Prostate gland (tissue), 2 donors: ENCODE measurements around the gene SAT1. TPM values are rescaled to one million over a fixed set of nuclear protein-coding genes. Genes with fewer than 3 reads are reported as not detected.

ENCODE experiments used
- DNase-seq: peaks from one replicate; pipeline ENCODE4 v3.0.0-alpha.2; 2019; ENCODE audit warnings: low spot score
- H3K27ac ChIP-seq, 2 donors: fragments of 200-600 bp; sonication (generic); 2 replicates each; pipeline ENCODE4 v1.5.1; 2017 to 2019
- H3K27me3 ChIP-seq: fragments of 200-600 bp; sonication (generic); replicated peaks from 2 replicates; pipeline ENCODE4 v1.5.1; 2019; ENCODE audit not compliant: insufficient read depth
- H3K36me3 ChIP-seq, 2 donors: fragments of 200-600 bp; sonication (generic); 1 replicate in 1 of 2; 2 replicates in 1 of 2; pipeline versions ENCODE4 v1.5.1 to v1.8.1; 2017 to 2019
- H3K4me1 ChIP-seq: fragments of 200-600 bp; sonication (generic); replicated peaks from 2 replicates; pipeline ENCODE4 v1.5.1; 2019
- H3K4me3 ChIP-seq, 2 donors: fragments of 200-600 bp; sonication (generic); 2 replicates each; pipeline ENCODE4 v1.5.1; 2017 to 2019
- H3K9me3 ChIP-seq: fragments of 200-600 bp; sonication (generic); 2 replicates; pipeline ENCODE4 v1.5.1; 2017
- CTCF ChIP-seq, 4 experiments: fragments of 200-600 bp in 2 of 4; fragments of 450-650 bp in 2 of 4; sonication (generic) in 2 of 4; IDR thresholded peaks; 1 replicate in 3 of 4; 2 replicates in 1 of 4; pipeline ENCODE4 v1.5.1; 2016 to 2019; ENCODE audit warnings: antibody characterized with exemption in 4 of 4, mild to moderate bottlenecking in 2 of 4, moderate library complexity in 2 of 4
- POLR2A ChIP-seq: fragments of 450-650 bp; IDR thresholded peaks from one replicate; pipeline ENCODE4 v1.6.1; 2016; ENCODE audit warnings: antibody characterized with exemption, mild to moderate bottlenecking
- POLR2AphosphoS5 ChIP-seq: sonication (generic); formaldehyde crosslinking; IDR thresholded peaks from one replicate; pipeline ENCODE4 v1.6.1; 2017; ENCODE audit warnings: antibody characterized with exemption
- WGBS: methylation state at CpG from one replicate; pipeline ENCODE4 v1.1.5; 2018; 5-methylcytosine and 5-hydroxymethylcytosine counted together
- intact Hi-C: fragments of 100-400 bp; cut with DNase I; formaldehyde crosslinking; loops from one replicate; pipeline ENCODE4 v1.14.2; 2022
- total RNA-seq, 2 donors: library from RNA; depleted of rRNA; stranded (reverse); fragments of >200 nt; gene quantifications; one replicate each; pipeline ENCODE4 v1.1.0, GENCODE V29; 2016

SAT1 gene
- total RNA-seq, 2 donors from 2014 or later = 461 to 567 TPM

- intact Hi-C loops = no loop called here
Measured at GRCh38 chrX:23779025-23779424, 3.9 kb upstream of the SAT1 start.

GRCh38 chrX:23782455-23782854 is 518 bp upstream of the SAT1 start:
- Histone ChIP-seq H3K27me3 (no peaks in the 10 kb centered on the region), H3K4me1 (no peaks in the 10 kb centered on the region), H3K9me3 (no peaks in the 10 kb centered on the region), H3K4me3 (peak overlapping the region in 1 of 2 donors; percentile 15), H3K27ac (peak overlapping the region; percentile 60 to 95), H3K36me3 (no peaks in the 10 kb centered on the region)
- 22% methylated on average over 6 of the region's 6 CpGs for WGBS
- intact Hi-C loops = loop anchor here (1.0 to 10.0 kb wide), 4 partner anchors 40 to 242 kb away; partner anchors contain the start of genes ACOT9 and KLHL15
- TF ChIP-seq POLR2A (no peak), CTCF (IDR thresholded peaks at IDR 0.05) (no peak), POLR2AphosphoS5 (no peak)
- DNase-seq = no peak

More at GRCh38 chrX:23779025-23779424, 3.9 kb upstream of the SAT1 start:
- Histone ChIP-seq H3K27me3 (no peaks in the 10 kb centered on the region), H3K36me3 (no peaks in the 10 kb centered on the region), H3K27ac (no peak overlapping the region), H3K9me3 (no peaks in the 10 kb centered on the region), H3K4me1 (no peaks in the 10 kb centered on the region), H3K4me3 (no peak overlapping the region)
- WGBS = 71% methylated on average over 4 of the region's 4 CpGs
- TF ChIP-seq POLR2A (no peak), CTCF (IDR thresholded peaks at IDR 0.05) (no peak), POLR2AphosphoS5 (no peak)
- DNase-seq = no peak

- Histone ChIP-seq H3K27ac (peak overlapping the region; percentile 94 to 95), H3K9me3 (no peaks in the 10 kb centered on the region), H3K4me3 (peak overlapping the region; percentile 54 to 65), H3K27me3 (no peaks in the 10 kb centered on the region), H3K36me3 (no peaks in the 10 kb centered on the region), H3K4me1 (no peaks in the 10 kb centered on the region)
- no peak for TF ChIP-seq POLR2A
- no peak for TF ChIP-seq CTCF (IDR thresholded peaks at IDR 0.05)
- TF ChIP-seq POLR2AphosphoS5 = no peak
- WGBS = 12% methylated on average over 21 of the region's 21 CpGs
- intact Hi-C loops = loop anchor here (5.0 to 10.0 kb wide), 3 partner anchors 42 to 241 kb away; partner anchors contain the start of genes ACOT9 and KLHL15
- DNase-seq = no peak
Measured at GRCh38 chrX:23783589-23784469, 856 bp downstream of the SAT1 start.

DNA sequence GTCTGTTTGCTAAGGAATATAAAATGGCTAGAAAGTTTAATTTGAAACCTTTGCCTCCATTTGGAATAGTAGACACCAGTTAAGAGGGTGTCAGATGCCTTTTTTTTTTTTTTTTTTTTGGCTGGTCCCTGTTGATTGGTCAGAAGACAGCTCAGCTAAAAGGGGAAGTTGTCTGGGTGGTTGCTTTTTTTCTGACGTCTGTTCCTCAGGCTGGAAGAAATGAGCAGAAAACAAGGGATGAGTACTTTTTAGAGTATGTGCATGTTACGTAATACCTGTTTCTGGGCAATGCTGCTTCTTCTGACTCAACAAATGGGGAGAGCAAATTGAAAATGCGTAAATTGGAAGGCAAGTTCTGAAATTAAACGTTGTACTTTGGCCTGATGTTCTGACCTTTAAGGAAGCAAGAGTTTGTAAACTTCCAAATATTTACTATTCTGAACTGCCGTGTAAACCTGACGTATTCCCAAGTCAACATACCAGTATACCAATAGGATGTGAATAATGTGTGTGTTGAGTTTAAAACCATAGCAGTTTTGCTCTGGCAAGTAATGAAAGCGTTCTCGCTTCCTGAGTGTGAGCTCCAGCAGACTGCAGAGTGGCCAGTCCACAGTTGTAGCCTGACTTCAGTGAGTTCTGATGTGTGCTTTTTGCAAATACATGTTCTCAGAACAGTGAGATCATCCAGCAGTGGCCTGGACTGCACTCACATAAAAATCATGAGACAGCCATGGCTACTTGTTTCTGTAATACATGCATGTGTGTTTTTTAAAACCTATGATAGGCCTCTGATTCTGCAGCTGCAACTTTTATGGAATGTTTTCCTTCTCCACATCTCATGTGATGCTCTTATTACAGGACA is 1.7 kb downstream of the SAT1 start:
- H3K27ac ChIP-seq = peak overlapping the region; percentile 94 to 95
- H3K4me3 ChIP-seq = peak overlapping the region; percentile 54 to 65
- TF ChIP-seq CTCF (IDR thresholded peaks at IDR 0.05) = no peak
- peak; percentile 15 for TF ChIP-seq POLR2AphosphoS5
- H3K36me3 ChIP-seq = no peaks in the 10 kb centered on the region
- intact Hi-C loops = loop anchor here (5.0 to 10.0 kb wide), 3 partner anchors 42 to 240 kb away; partner anchors contain the start of genes ACOT9 and KLHL15
- no peak for DNase-seq
- no peaks in the 10 kb centered on the region for H3K9me3 ChIP-seq
- 9% methylated on average over 8 of the region's 8 CpGs for WGBS
- no peaks in the 10 kb centered on the region for H3K4me1 ChIP-seq
- H3K27me3 ChIP-seq = no peaks in the 10 kb centered on the region
